Body of pancreas (tissue), 4 donors: Measurements from ENCODE around the gene TATDN2. TPM values are rescaled to one million over a fixed set of nuclear protein-coding genes. Genes with fewer than 3 reads are reported as not detected.

Experiments
- ATAC-seq: fragments of 150-250 bp; one replicate; pipeline ENCODE4 v1.9.1; 2016
- DNase-seq, 4 donors: peaks; one replicate each; pipeline ENCODE4 v3.0.0-alpha.2; 2019
- H3K27ac ChIP-seq, 4 donors: fragments of 200-600 bp; sonication (generic); 1 replicate in 3 of 4; 2 replicates in 1 of 4; pipeline versions ENCODE4 v1.5.1 to v1.6.1; 2016 to 2019; ENCODE audit warnings: mild to moderate bottlenecking in 1 of 4, mixed read lengths in 1 of 4, moderate library complexity in 1 of 4
- H3K27me3 ChIP-seq, 2 donors: fragments of 200-600 bp; sonication (generic); one replicate each; pipeline ENCODE4 v1.6.0; 2016; ENCODE audit warnings: mild to moderate bottlenecking in 1 of 2
- H3K36me3 ChIP-seq, 2 donors: fragments of 200-600 bp; sonication (generic); replicated peaks in 1 of 2; 2 replicates each; pipeline ENCODE4 v1.5.1; 2016; ENCODE audit warnings: low read depth in 2 of 2; ENCODE audit not compliant: insufficient read depth in 1 of 2
- H3K4me1 ChIP-seq: fragments of 200-600 bp; sonication (generic); one replicate; pipeline ENCODE4 v1.6.0; 2016
- H3K4me3 ChIP-seq, 2 donors: fragments of 200-600 bp; sonication (generic); 1 replicate in 1 of 2; 2 replicates in 1 of 2; pipeline ENCODE4 v1.5.1; 2016 to 2019
- H3K9me3 ChIP-seq, 3 donors: fragments of 200-600 bp; sonication (generic); 1 replicate in 2 of 3; 2 replicates in 1 of 3; pipeline ENCODE4 v1.5.1; 2016
- POLR2A ChIP-seq, 3 donors: fragments of 450-650 bp; IDR thresholded peaks; one replicate each; pipeline ENCODE4 v1.6.1; 2016; ENCODE audit warnings: antibody characterized with exemption in 3 of 3, mild to moderate bottlenecking in 2 of 3
- WGBS, 2 donors: methylation state at CpG; one replicate each; pipeline ENCODE4 v1.1.5; 2017; 5-methylcytosine and 5-hydroxymethylcytosine counted together
- intact Hi-C: fragments of 100-400 bp; cut with DNase I; formaldehyde crosslinking; loops from one replicate; pipeline ENCODE4 v1.15.1; 2023
- total RNA-seq, 2 donors: library from RNA; depleted of rRNA; stranded (reverse); fragments of >200 nt; gene quantifications; one replicate each; pipeline ENCODE4 v1.1.0, GENCODE V29; 2016
- TF ChIP-seq, protein P1 (sequence below), 7 experiments: fragments of 450-650 bp in 4 of 7; fragments of 200-600 bp in 3 of 7; sonication (generic) in 3 of 7; IDR thresholded peaks; one replicate each; pipeline ENCODE4 v1.5.1; 2016 to 2019; ENCODE audit warnings: antibody characterized with exemption in 7 of 7

Gene TATDN2
- total RNA-seq, 2 donors from 2014 or later = 15.3 to 19.8 TPM

- Histone ChIP-seq H3K27ac (no peak overlapping the region), H3K9me3 (no peaks in the 10 kb centered on the region), H3K4me1 (no peaks in the 10 kb centered on the region), H3K4me3 (no peak overlapping the region), H3K27me3 (no peaks in the 10 kb centered on the region), H3K36me3 (peaks cover 13 to 54% of the 10 kb centered on the region in 2 donors)
- ATAC-seq (no peak), DNase-seq (no peak)
- TF ChIP-seq POLR2A (IDR thresholded peaks at IDR 0.05) = no peak
- TF ChIP-seq, protein P1, sequence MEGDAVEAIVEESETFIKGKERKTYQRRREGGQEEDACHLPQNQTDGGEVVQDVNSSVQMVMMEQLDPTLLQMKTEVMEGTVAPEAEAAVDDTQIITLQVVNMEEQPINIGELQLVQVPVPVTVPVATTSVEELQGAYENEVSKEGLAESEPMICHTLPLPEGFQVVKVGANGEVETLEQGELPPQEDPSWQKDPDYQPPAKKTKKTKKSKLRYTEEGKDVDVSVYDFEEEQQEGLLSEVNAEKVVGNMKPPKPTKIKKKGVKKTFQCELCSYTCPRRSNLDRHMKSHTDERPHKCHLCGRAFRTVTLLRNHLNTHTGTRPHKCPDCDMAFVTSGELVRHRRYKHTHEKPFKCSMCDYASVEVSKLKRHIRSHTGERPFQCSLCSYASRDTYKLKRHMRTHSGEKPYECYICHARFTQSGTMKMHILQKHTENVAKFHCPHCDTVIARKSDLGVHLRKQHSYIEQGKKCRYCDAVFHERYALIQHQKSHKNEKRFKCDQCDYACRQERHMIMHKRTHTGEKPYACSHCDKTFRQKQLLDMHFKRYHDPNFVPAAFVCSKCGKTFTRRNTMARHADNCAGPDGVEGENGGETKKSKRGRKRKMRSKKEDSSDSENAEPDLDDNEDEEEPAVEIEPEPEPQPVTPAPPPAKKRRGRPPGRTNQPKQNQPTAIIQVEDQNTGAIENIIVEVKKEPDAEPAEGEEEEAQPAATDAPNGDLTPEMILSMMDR (IDR thresholded peaks at IDR 0.05) = no peak
- intact Hi-C loops = no loop called here
- WGBS, 2 donors = 90 to 93% methylated on average over 3 of the region's 3 CpGs
These were observed 57.9 kb downstream of the TATDN2 start for GRCh38 chr3:10306156-10306555.

DNA sequence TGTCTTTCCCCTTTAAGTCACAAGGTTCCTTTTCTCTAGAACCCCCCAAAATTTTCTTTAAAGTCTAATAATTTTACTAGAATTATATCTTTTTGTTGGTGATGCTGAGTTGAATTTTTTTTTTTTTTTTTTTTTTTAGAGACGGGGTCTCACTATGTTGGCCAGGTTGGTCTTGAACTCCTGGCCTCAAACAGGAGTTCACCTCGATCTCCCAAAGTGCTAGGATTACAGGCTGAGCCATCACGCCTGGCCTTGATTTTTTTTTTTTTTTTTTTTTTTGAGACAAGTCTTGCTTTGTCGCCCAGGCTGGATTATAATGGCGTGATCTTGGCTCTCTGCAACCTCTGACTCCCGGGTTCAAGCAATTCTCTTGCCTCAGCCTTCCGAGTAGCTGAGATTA lies 60.4 kb downstream of the TATDN2 start:
- Histone ChIP-seq H3K9me3 (no peaks in the 10 kb centered on the region), H3K27me3 (no peaks in the 10 kb centered on the region), H3K27ac (no peak overlapping the region), H3K4me3 (no peak overlapping the region), H3K36me3 (peaks cover 14 to 56% of the 10 kb centered on the region in 2 donors), H3K4me1 (peaks cover 11% of the 10 kb centered on the region)
- ATAC-seq = no peak
- WGBS, 2 donors = 86 to 96% methylated on average over 7 of the region's 7 CpGs
- DNase-seq = no peak
- TF ChIP-seq, protein P1 (IDR thresholded peaks at IDR 0.05) = no peak
- no peak for TF ChIP-seq POLR2A (IDR thresholded peaks at IDR 0.05)
- intact Hi-C loops = no loop called here

- Histone ChIP-seq H3K9me3 (no peaks in the 10 kb centered on the region), H3K27me3 (no peaks in the 10 kb centered on the region), H3K4me3 (no peak overlapping the region), H3K4me1 (peaks cover 11% of the 10 kb centered on the region), H3K36me3 (peaks cover 10 to 54% of the 10 kb centered on the region in 2 donors), H3K27ac (no peak overlapping the region)
- intact Hi-C loops = no loop called here
- 69 to 79% methylated on average over 4 of the region's 4 CpGs for WGBS, 2 donors
- DNase-seq = no peak
- no peak for ATAC-seq
- TF ChIP-seq, protein P1 (IDR thresholded peaks at IDR 0.05) = no peak
- no peak for TF ChIP-seq POLR2A (IDR thresholded peaks at IDR 0.05)
These were observed 61.5 kb downstream of the TATDN2 start for GRCh38 chr3:10309736-10310135.

DNA sequence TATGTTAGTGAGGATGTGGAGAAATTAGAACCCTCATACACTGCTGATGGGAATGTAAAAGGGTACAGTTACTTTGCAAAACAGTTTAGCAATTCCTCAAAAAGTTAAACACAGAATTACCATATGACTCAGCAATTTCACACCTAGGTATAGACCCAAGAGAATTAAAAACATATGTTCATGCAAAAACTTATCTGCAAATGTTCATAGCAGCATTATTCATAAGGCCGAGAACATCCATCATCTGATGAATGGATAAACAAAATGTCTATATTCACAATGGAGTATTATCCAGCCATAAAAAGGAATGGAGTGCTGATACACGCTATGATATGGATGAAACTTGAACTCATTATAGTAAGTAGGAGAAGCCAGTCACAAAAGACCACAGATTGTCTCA lies 62.3 kb downstream of the TATDN2 start:
- Histone ChIP-seq H3K4me3 (no peak overlapping the region), H3K9me3 (no peaks in the 10 kb centered on the region), H3K27me3 (no peaks in the 10 kb centered on the region), H3K36me3 (peaks cover 15 to 53% of the 10 kb centered on the region in 2 donors), H3K4me1 (peaks cover 11% of the 10 kb centered on the region), H3K27ac (no peak overlapping the region)
- ATAC-seq (no peak), DNase-seq (no peak)
- TF ChIP-seq, protein P1 (IDR thresholded peaks at IDR 0.05) = no peak
- TF ChIP-seq POLR2A (IDR thresholded peaks at IDR 0.05) = no peak
- intact Hi-C loops = no loop called here
- WGBS, 2 donors = 92 to 100% methylated on average over 2 of the region's 2 CpGs

GRCh38 chr3:10311710-10312109 lies 63.5 kb downstream of the TATDN2 start:
- intact Hi-C loops = no loop called here
- H3K36me3 ChIP-seq = peaks cover 15 to 61% of the 10 kb centered on the region in 2 donors

More at GRCh38 chr3:10311710-10312109, 63.5 kb downstream of the TATDN2 start:
- ATAC-seq (no peak), DNase-seq (no peak)
- 88 to 100% methylated on average over 3 to 13 of the region's 13 CpGs for WGBS, 2 donors
- Histone ChIP-seq H3K27me3 (no peaks in the 10 kb centered on the region), H3K4me3 (no peak overlapping the region), H3K4me1 (peaks cover 11% of the 10 kb centered on the region), H3K9me3 (no peaks in the 10 kb centered on the region), H3K27ac (no peak overlapping the region)
- TF ChIP-seq, protein P1 (IDR thresholded peaks at IDR 0.05) = no peak
- no peak for TF ChIP-seq POLR2A (IDR thresholded peaks at IDR 0.05)
